GM20431 (cell line): Measurements from ENCODE around the gene UGT1A1.

Experiments
- in situ Hi-C: fragments of 300-500 bp; cut with MseI, MboI; formaldehyde crosslinking; loops from one replicate; pipeline ENCODE4 v1.15.0; 2020; ENCODE audit warnings: low sequenced_read_pairs; ENCODE audit not compliant: unreplicated experiment

The UGT1A1 gene

DNA sequence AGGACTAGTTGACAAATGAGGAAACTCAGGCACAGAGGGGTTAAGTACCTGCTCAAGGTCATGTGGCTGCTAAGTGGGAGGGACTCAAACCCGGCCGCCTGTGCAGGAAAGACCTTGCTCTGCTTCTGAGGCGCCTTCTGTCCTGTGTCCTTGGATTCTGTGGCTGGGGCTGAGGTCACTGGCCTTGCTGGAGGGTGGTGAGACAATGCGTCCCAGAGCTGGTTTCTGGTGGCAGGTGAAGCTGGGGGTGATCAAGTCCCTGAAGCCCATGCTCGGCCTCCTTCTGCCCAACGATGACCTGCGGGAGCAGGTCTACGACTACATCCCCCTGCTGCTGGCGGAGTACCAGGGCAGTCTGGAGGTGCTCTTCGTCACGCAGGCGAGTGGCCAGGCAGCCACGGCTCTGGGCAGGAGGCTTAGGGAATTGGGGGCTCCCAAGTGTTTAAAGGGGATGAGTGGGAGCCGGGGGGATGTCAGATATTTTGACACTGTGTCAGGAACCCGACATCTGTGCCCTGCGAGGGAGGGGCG, 34.1 kb downstream of the UGT1A1 start:
- in situ Hi-C loops = no loop called here

DNA sequence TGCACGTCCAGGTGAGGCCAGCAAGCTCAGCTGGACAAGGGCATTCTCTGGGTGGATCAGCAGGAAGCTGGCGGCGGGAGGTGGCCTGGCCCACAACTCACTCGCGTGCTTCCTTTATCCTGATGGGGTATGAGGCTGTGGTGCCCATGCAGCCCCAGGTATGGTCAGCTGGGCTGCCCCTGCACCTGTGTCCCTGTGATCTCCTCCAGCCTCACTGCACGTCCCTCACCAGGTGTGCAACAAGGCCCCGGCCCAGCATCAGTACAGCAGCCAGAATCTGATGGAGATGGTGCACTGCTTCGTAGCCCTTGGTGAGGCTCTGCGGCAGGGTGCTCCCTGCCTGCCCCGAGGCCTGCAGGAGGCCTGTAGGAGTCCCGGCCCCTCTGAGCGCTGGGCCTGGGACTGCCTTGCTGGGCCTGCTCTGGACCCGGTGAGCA, 35.7 kb downstream of the UGT1A1 start:
- in situ Hi-C loops = no loop called here

DNA sequence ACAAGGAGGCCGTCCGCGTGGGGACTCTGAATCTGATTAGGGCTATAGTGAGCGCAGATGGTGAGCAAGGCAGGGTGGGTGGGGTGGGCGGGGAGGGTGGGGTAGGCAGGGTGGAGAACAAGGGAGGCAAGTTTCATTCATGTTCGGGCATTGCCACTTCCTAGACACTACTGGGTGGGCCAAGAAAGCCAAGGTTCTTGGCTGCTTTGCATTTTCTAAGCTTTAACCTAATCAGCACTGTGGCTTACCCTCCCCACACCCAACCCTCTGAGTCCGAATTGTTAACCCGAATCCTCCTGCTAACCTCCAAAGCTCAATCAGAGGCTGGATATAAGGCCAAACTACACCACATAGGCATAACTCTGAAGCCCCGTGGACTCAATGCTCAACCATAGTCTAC, 36.2 kb downstream of the UGT1A1 start:
- in situ Hi-C loops = no loop called here

DNA sequence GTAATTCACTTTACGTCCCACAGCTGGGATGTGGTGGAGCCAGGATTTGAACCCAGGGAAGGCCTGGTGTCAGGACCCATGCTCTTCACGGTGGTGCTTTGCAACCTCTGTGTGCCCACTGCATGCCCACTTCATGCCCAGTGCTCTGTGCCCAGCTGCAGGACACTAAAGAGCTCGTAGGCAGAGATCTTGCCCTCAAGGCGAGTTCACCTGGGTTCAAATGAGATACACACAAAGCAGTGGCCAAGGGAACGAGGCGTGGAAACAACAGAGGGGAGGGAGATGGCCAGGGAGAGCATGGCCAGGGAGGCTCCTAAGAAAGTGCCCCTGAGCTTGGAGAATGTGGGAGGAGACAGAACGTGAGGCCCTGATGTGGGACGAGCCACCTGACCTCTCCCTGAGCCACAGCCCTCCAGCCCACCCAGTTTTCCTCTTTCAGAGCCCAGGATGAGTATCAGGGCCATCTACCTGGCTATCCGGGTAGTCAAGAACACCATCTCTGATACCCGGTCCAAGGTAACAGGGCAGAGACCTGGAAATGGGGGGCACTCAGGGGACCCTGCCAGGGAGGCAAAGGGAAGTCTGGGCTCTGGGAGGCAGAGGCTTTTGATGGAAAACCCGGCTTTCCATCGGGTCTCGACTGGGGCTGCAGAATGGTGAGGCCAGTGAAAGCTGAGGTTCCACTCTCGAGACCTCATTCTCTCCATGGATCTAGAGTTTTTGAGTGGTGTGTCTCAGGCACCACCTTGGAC, 38.4 kb downstream of the UGT1A1 start:
- in situ Hi-C loops = no loop called here

DNA sequence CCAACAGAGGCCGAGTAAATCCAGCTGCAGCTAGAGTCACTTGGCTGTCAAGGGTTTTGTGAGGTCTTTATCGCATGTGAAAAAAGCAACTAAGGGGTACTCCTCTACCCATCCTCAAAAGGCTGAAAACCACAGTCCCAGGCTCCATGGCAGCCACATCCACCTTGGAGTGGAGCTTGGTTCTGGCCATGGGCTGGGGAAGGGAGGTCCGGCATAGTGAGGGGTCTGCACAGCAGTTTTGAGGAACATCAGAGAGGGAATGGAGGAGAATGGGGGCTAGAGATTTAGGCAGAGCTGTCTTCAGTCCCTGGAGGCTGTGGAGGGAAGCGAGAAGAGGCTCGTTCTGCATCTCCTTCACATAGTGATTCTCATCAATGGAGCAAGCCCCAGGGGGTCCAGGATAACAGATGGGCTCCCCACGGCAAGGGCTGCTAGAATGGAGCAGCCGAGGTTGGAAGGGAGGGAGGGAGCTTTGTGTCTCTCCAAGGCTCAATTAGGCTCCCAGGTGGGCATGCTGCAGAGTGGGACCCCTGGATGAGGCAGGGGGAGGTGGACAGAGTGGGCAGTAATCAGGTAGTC, 39.1 kb downstream of the UGT1A1 start:
- in situ Hi-C loops = no loop called here

DNA sequence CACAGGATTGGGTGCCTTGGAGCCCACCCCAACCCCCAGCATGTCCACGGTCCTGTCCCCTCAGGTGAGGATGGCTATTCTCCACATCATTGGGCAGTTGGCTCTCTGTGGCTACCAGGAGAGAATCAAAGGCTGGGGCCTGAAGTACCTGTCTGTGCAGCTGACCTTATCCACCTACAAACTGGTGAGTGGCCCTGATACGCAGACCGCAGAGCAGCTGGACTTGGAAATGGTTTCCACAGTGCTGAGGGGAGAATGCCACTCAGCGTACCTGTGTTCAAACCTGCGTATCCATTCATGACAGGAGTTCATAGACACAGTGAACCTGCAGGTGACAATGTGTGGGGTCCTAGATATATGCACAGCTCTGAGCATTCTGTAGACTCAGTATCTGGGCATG, 39.6 kb downstream of the UGT1A1 start:
- in situ Hi-C loops = no loop called here

DNA sequence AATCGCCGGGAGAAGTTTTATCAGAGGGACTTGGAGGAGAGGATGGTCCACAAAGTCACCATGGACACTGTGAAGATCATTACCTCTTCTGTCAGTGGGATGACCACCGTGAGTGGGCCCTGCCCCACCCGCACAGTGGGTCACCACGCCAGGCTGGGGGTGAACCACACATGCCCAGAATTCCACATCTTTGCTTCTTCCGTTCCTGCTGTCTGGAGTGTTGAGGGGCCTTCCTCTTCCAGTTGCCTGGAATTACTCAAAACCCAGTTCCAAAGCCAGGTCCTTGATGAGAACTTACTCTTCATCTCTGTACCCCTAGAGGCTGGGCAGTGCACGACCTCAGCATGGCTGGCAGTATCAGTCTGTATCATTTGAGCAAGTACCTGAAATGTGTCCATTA, 40.1 kb downstream of the UGT1A1 start:
- in situ Hi-C loops = no loop called here

DNA sequence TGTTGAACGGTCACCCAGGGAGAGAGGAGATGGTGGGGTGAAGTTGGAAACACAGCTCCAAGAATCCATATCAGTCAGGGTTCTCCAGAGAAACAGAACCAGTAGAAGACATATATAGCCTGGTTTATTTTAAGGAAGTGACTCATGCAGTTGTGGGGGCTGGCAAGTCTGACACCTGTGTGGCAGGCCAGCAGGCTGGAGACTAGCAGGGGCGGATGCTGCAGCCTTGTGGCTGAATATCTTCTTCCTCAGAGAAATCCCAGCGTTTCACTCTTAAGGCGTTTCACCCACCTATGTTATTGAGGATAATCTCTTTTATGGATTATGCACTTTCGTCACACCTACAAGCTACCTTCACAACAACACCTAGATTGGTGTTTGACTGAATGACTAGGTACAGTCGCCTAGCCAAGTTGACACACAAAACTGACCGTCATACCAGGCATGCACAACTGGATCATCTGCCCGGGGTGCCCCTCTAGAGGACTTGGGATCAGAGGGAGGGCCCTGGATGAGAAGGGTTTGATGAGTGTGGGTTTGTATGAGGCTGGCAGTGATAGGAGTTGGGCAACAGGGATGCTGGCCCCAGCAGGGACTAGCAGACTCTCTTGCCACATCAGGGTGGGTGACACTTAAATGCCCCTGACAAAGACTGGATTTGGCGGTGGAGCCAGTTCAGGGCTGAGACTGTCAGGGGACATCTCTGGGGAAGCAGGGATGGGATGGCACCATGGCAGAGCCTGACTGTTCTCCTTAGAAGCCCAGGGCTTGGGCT, 41.5 kb downstream of the UGT1A1 start:
- in situ Hi-C loops = no loop called here

DNA sequence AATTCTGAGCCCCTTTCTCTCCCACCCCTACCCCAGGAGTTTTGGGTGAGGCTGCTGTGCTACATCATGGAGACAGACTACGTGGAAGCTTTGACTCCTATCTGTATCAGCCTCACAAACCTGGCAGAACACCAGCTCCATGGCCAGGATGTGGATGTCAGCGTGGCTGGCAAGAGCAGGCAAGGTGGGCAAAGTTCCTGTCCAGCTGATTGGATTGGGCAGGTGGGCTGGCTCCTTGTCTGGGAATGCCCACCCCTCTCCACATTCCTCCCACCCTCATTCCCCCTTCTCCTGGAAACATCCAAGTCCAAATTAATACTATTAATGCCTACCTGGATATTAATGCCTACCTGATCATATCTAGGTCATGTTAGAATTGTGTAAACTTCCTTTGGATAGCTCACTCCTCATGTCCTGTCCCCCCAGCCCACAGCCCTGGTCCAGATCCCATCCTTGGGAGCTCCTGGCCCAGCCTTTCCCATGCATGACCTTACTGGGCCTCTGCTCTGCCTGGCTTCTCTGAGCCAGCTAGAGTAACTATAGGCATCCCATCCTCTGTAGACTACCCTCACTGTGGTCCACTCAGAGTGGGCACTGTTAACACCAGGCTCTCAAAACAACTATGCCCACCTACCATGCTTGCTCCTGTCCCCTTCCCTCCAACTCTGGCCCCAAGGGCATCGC, 42.2 kb downstream of the UGT1A1 start:
- in situ Hi-C loops = no loop called here

DNA sequence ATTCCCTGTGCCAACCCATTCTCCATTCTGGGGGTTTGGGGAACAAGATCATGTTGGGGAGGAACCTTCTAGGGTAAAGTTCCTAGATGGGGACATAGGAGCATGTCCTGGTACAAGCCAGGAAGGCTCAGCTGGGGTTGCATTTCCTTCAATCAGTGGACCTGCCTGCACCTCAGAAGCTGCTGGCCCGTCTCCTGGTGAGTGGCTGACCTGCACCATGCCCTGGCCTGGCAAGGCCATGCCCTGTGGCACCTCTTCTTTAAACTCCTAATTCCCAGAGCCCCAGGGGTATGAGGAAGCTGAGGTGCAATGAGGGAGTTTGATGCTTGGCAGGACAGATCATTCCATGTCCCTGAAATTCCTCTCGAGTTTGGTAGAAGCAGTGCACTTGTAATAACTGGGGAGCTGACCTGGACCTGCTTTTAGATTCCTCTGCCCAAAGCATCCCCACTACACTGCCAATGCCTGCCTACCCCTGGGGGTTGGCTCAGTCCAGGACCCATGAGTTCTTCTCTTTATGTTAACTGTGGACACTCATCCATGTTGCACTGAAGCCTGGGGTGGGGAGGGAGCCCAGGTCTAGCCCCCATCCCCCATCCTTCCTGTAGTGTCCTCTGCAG, 43.3 kb downstream of the UGT1A1 start:
- in situ Hi-C loops = no loop called here

DNA sequence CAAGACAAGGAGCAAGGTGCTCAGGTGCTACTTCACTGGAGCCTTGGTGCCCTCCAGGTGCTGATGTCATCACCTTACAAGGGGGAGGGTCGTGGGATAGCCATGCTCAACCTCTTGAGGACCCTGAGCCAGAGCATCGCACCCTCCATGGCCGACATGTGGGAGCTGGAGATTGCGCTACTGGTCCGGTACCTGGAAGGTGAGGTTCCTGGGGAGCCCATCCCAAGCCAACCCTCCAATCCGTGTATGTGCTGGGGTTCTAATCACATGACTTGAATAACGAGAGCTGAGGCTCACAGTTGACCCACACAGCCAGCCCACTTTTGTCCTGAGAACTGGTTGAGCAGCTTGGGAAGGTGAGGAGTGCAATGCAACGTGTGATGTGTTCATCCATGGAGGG, 43.9 kb downstream of the UGT1A1 start:
- in situ Hi-C loops = no loop called here

DNA sequence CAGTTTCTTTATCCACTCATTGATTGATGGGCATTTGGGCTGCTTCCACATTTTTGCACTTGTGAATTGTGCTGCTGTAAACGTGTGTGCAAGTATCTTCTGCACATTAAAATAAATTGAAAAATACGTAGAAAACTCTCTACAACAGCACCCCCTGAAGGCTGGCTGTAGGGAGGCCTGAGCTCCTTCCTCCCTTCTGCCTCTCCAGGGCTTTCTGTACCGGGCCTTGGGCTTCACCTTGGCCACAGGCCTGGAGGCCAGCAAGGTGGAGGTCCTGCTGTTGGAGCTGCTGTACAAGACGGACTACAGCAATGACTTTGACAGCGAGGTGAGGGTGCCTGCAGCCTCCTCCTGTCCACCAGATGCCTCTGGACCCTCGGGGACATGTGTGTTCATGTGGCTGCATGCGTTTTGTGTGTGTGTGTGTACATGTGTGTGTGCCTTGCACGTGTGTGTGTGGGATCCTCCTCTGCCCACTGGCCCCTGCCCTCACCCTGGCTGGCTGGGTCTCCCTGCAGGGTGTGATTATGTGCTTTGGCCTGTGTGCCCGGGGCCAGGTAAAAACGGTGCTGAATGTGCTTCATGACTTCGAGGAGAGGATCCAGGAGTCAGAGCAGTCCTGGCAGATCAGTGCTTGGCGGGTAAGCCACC, 47.3 kb downstream of the UGT1A1 start:
- in situ Hi-C loops = no loop called here

DNA sequence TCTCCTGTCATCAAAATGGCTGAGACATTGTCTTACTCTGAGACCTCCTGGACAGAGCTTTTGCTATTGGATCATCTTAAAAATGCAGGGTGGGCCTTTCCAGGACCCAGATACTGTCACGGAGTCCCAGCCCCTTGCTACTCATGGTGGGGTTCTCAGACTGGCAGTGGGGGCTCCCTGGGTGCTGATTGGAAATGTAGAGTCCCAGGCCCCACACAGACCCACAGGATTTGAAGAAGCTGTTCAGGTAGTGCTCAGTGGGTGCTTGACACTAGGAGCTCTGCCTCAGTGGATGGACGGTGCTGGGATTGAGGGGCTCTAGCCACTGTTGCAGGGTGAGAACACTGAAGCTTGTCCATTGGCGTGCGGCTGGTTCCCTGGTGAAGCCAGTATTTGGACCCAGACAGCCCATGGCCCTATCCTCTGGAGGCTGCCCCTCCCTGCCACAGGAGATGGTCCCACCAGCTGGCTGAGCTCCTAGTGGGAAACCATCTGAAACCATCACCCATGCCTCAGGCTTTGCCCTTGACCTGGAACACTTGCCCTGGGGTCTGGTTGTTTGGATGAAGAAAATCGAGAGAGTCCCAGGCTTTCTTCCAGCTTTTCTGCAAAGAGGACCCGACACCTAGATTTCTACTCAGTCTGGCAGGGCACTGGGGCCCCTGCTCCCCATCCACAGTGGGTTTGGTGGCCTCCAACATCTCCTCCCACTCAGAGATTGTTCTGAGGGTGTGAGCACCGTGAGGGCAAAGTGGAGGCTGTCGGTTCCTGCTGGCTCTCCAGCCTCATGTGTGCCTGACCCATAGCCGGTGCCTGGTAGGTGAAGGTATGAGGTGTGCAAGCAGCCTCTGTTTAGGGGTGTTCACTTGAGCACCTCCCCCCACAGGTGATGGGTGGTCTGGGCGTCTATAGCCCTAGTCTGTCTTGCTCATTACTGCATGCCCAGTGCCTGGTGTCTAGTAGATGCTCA, 48.2 kb downstream of the UGT1A1 start:
- in situ Hi-C loops = no loop called here

DNA sequence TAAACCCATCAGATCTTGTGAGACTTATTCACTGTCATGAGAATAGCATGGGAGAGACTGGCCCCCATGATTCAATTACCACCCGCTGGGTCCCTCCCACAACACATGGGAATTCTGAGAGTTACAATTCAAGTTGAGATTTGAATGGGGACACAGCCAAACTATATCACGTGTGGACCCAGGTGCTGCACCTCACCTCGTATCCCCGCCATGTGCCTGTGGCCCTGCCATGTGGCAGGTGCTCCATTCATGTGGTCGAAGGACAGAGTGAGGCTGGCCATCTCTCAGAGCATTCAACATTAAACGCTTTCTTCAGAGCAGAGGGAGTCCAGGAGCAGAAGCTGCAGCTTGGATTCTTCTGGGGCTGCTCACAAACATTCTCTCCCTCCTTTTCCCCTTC, 50.3 kb downstream of the UGT1A1 start:
- in situ Hi-C loops = no loop called here

DNA sequence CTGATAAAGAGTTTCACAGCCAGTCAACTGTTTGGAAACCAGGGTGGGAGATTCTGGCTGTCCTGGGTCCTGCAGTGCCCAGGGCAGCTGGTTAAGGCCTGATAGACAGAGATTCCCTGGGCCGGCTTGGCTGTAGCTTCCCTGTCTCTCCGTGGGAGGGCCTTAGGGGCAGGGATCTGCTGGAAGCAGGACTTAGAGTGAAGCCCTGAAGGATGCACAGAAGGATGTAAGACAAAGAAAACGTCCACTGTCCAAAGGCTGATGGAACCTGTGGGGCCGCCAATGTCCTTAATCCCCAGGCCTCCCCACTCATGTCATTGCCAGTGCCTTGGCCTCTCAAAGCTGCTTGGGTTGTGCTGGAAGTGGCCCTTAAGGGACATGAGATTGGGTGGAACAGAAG, 51.0 kb downstream of the UGT1A1 start:
- in situ Hi-C loops = no loop called here

DNA sequence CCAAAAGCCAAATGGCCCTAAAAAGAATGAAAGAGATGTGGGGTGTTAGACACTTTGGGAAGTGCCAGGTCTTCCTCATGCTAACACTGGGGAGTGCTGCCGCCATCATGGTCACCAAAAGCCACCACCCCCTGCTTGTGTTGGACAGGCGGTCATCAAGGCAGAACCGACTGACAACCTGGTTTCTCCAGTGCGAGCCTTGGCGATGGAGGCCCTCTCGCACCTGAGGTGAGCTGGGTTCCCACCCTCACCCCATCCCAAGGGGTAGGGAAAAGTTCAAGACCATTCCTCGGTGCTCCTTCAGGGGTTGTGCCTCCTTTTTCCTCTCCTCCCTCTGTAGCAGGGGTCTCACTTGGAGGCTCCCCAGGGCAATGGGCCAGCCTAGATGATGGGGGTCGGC, 51.7 kb downstream of the UGT1A1 start:
- in situ Hi-C loops = no loop called here

DNA sequence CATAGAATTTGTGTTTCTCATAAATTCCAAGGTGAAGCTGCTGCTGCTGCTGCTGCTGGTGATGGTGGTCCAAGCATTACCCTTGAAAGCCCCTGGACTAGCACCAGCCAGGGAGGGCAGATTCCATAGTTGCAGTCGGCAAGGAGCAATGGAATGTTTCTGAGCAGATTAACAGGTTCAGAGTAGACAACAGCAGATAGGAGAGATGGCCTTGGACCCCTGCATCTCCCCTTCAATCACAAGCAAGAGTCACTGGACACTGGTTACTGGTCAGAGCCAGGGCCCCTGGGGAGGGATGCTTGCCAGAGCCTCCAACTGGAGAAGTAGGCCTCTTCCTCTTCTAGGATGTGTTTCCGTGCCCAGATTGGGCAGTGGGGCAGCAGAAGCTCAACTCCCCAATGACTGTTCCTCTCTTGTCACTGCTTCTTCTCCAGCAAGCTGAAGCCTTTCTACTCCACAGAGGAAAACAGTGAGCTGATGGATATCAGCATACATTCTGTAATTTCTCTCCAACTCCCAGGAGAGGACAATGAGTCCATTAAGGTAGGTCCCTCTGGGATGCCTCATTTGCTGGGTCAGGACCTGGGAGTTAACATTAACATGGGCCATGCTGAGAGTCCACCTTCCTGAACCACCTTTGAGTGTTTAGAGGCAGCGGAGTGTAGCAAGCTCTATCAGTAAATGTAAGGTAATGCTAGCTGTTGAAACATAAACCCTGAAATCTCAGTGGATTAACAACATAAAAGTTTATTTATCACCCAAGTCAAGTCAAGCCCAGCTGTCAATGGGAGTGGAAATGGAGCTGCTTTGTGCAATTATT, 53.4 kb downstream of the UGT1A1 start:
- in situ Hi-C loops = no loop called here
